H1 (cell line): ENCODE measurements around the gene PDE1C. TPM values are rescaled to one million over a fixed set of nuclear protein-coding genes. Genes with fewer than 3 reads are reported as not detected.

ENCODE experiments used
- CTCF ChIA-PET: fragments of 300-600 bp; sonication (Branson Sonifier 250); formaldehyde crosslinking; loops from one replicate; lab custom pipeline; 2021; ENCODE audit not compliant: partially characterized antibody; lab: Charles Lee
- POLR2A ChIA-PET: fragments of 300-600 bp; sonication (Branson Sonifier 250); formaldehyde crosslinking; loops from one replicate; lab custom pipeline; 2021; ENCODE audit warnings: inconsistent platforms; ENCODE audit not compliant: partially characterized antibody; lab: Charles Lee
- DNase-seq, 2 experiments: peaks; one replicate each; pipeline versions ENCODE4 v3.0.0 to v3.0.0-alpha.2; 2010 to 2022; ENCODE audit warnings: low spot score in 2 of 2, low read depth in 1 of 2, mixed read lengths in 1 of 2
- FAIRE-seq: peaks from 2 replicates; lab custom pipeline; 2011; peaks lifted over from hg19 to GRCh38; lab: Jason Lieb, UNC
- H2AFZ ChIP-seq: 2 replicates; pipeline ENCODE4 v1.8.1; 2012; ENCODE audit warnings: low read length, inconsistent platforms
- H2AK5ac ChIP-seq: 2 replicates; pipeline ENCODE4 v1.6.1; 2013; ENCODE audit warnings: low read depth, low read length
- H2BK120ac ChIP-seq: replicated peaks from 2 replicates; pipeline ENCODE3; 2013; ENCODE audit warnings: low read depth, low read length, inconsistent platforms
- H2BK12ac ChIP-seq: 2 replicates; pipeline ENCODE4 v1.6.1; 2013; ENCODE audit warnings: low read depth, low read length
- H2BK15ac ChIP-seq: 2 replicates; pipeline ENCODE4 v1.6.1; 2013; ENCODE audit warnings: low read length
- H2BK20ac ChIP-seq: 2 replicates; pipeline ENCODE4 v1.6.1; 2013; ENCODE audit warnings: low read length
- H2BK5ac ChIP-seq: 2 replicates; pipeline ENCODE4 v1.6.1; 2013; ENCODE audit warnings: low read depth, low read length
- H3K14ac ChIP-seq: 2 replicates; pipeline ENCODE4 v1.6.1; 2013; ENCODE audit warnings: inconsistent platforms; ENCODE audit not compliant: insufficient read length
- H3K18ac ChIP-seq: 2 replicates; pipeline ENCODE4 v1.6.1; 2013; ENCODE audit warnings: low read length; ENCODE audit errors: extremely low read depth
- H3K23ac ChIP-seq: 2 replicates; pipeline ENCODE4 v1.6.1; 2013; ENCODE audit warnings: inconsistent platforms; ENCODE audit not compliant: insufficient read length
- H3K23me2 ChIP-seq: 2 replicates; pipeline ENCODE4 v1.6.1; 2013; ENCODE audit warnings: low read depth, low read length
- H3K27ac ChIP-seq: 2 replicates; pipeline ENCODE4 v1.6.1; 2011; ENCODE audit warnings: low read depth, low read length, inconsistent platforms
- H3K27me3 ChIP-seq, 4 experiments: replicated peaks in 1 of 4; 1 replicate in 1 of 4; 2 replicates in 3 of 4; pipeline versions ENCODE4 v1.6.1 to v1.8.1; 2011 to 2013; ENCODE audit warnings: low read length in 3 of 4, mild to moderate bottlenecking in 3 of 4, inconsistent platforms in 2 of 4, mixed read lengths in 2 of 4, moderate library complexity in 1 of 4; ENCODE audit not compliant: control insufficient read depth in 3 of 4, insufficient read depth in 3 of 4; ENCODE audit errors: extremely low read depth in 1 of 4
- H3K36me3 ChIP-seq, 4 experiments: 2 replicates each; pipeline versions ENCODE4 v1.6.1 to v1.8.1; 2011 to 2013; ENCODE audit warnings: mild to moderate bottlenecking in 4 of 4, low read length in 3 of 4, moderate library complexity in 2 of 4, control low read depth in 1 of 4, inconsistent platforms in 1 of 4; ENCODE audit not compliant: insufficient read depth in 4 of 4, control insufficient read depth in 2 of 4
- H3K4ac ChIP-seq: replicated peaks from 2 replicates; pipeline ENCODE3; 2013; ENCODE audit warnings: low read length, low read depth, mixed read lengths, inconsistent platforms; ENCODE audit not compliant: insufficient read length
- H3K4me1 ChIP-seq, 4 experiments: replicated peaks in 1 of 4; 1 replicate in 1 of 4; 2 replicates in 3 of 4; pipeline versions ENCODE4 v1.6.1 to v1.8.1; 2011 to 2013; ENCODE audit warnings: low read length in 3 of 4, inconsistent platforms in 2 of 4, mixed read lengths in 1 of 4; ENCODE audit not compliant: insufficient read depth in 4 of 4, control insufficient read depth in 3 of 4
- H3K4me2 ChIP-seq, 2 experiments: 2 replicates each; pipeline versions ENCODE4 v1.6.1 to v1.8.1; 2011 to 2013; ENCODE audit warnings: low read depth in 2 of 2, low read length in 2 of 2, control low read depth in 1 of 2, inconsistent platforms in 1 of 2, mild to moderate bottlenecking in 1 of 2; ENCODE audit not compliant: insufficient read depth in 1 of 2
- H3K4me3 ChIP-seq, 4 experiments: fragments of 200-600, 300-600 bp in 1 of 4; sonication (generic), shearing (Covaris generic), sonication (Bioruptor Twin) in 1 of 4; 2 replicates each; pipeline versions ENCODE4 v1.5.1 to v1.8.1; 2011 to 2016; ENCODE audit warnings: low read length in 4 of 4, low read depth in 3 of 4, control low read depth in 2 of 4, inconsistent platforms in 2 of 4, mild to moderate bottlenecking in 2 of 4, mixed read lengths in 1 of 4, moderate library complexity in 1 of 4; ENCODE audit not compliant: insufficient read depth in 2 of 4; ENCODE audit errors: extremely low read depth in 1 of 4
- H3K56ac ChIP-seq: replicated peaks from 2 replicates; pipeline ENCODE3; 2013; ENCODE audit warnings: low read depth, mild to moderate bottlenecking, mixed read lengths, low read length, inconsistent platforms; ENCODE audit not compliant: insufficient read length
- H3K79me1 ChIP-seq: 2 replicates; pipeline ENCODE4 v1.6.1; 2013; ENCODE audit warnings: low read depth, low read length, control low read depth
- H3K79me2 ChIP-seq, 2 experiments: 2 replicates each; pipeline versions ENCODE4 v1.6.1 to v1.8.1; 2012 to 2013; ENCODE audit warnings: low read length in 2 of 2, mild to moderate bottlenecking in 2 of 2, inconsistent platforms in 1 of 2; ENCODE audit not compliant: insufficient read depth in 2 of 2, control insufficient read depth in 1 of 2
- H3K9ac ChIP-seq, 4 experiments: replicated peaks in 1 of 4; 1 replicate in 1 of 4; 2 replicates in 3 of 4; pipeline versions ENCODE4 v1.6.1 to v1.8.1; 2011 to 2013; ENCODE audit warnings: low read depth in 3 of 4, low read length in 3 of 4, control low read depth in 2 of 4, mild to moderate bottlenecking in 2 of 4, moderate library complexity in 2 of 4, inconsistent platforms in 1 of 4; ENCODE audit errors: extremely low read depth in 1 of 4
- H3K9me3 ChIP-seq, 2 experiments: 2 replicates each; pipeline versions ENCODE4 v1.6.1 to v1.8.1; 2012 to 2013; ENCODE audit warnings: mild to moderate bottlenecking in 2 of 2, moderate library complexity in 2 of 2, control low read depth in 1 of 2, inconsistent platforms in 1 of 2, low read depth in 1 of 2, low read length in 1 of 2, mixed read lengths in 1 of 2; ENCODE audit not compliant: insufficient read depth in 2 of 2
- H4K20me1 ChIP-seq, 2 experiments: replicated peaks in 1 of 2; 2 replicates each; pipeline versions ENCODE3 to v1.8.1; 2011 to 2013; ENCODE audit warnings: inconsistent platforms in 2 of 2, low read length in 2 of 2, mild to moderate bottlenecking in 1 of 2; ENCODE audit not compliant: insufficient read depth in 2 of 2, control insufficient read depth in 1 of 2
- H4K5ac ChIP-seq: 2 replicates; pipeline ENCODE4 v1.6.1; 2013; ENCODE audit warnings: low read length, low read depth, mixed read lengths, inconsistent platforms; ENCODE audit not compliant: insufficient read length
- H4K8ac ChIP-seq: 2 replicates; pipeline ENCODE4 v1.8.0; 2013; ENCODE audit warnings: mild to moderate bottlenecking, moderate library complexity, low read length, inconsistent platforms; ENCODE audit not compliant: insufficient read depth; ENCODE audit errors: extremely low read depth
- H4K91ac ChIP-seq: replicated peaks from 2 replicates; pipeline ENCODE3; 2013; ENCODE audit warnings: low read length, mixed read lengths, inconsistent platforms; ENCODE audit not compliant: insufficient read length
- ASH2L ChIP-seq: fragments of 200-600, 300-600 bp; sonication (generic); IDR thresholded peaks from one replicate; pipeline ENCODE4 v1.7.1; 2017; ENCODE audit warnings: low read length
- ATF3 ChIP-seq: IDR thresholded peaks from 2 replicates; pipeline ENCODE4 v1.6.1; 2011; ENCODE audit warnings: low read depth, mild to moderate bottlenecking, low read length; ENCODE audit not compliant: insufficient read depth
- CREB1 ChIP-seq: IDR thresholded peaks from 2 replicates; pipeline ENCODE4 v1.6.1; 2012; ENCODE audit warnings: inconsistent platforms
- CTCF ChIP-seq, 3 experiments: IDR thresholded peaks; 1 replicate in 2 of 3; 2 replicates in 1 of 3; pipeline versions ENCODE4 v1.5.1 to v1.6.1; 2011; ENCODE audit warnings: low read length in 3 of 3, mild to moderate bottlenecking in 3 of 3, inconsistent platforms in 2 of 3, low read depth in 1 of 3, moderate library complexity in 1 of 3; ENCODE audit not compliant: insufficient read depth in 1 of 3; ENCODE audit errors: control extremely low read depth in 1 of 3
- NRF1 ChIP-seq: IDR thresholded peaks from 2 replicates; pipeline ENCODE4 v1.6.1; 2011; ENCODE audit warnings: mild to moderate bottlenecking, low read depth, low read length, improper control_type of control experiment
- RAD21 ChIP-seq, 2 experiments: IDR thresholded peaks in 1 of 2; conservative IDR thresholded peaks in 1 of 2; 2 replicates each; pipeline ENCODE4 v1.6.1; 2011; ENCODE audit warnings: low read depth in 2 of 2, low read length in 2 of 2, improper control_type of control experiment in 1 of 2, inconsistent platforms in 1 of 2, mild to moderate bottlenecking in 1 of 2, moderate library complexity in 1 of 2
- ZNF274 ChIP-seq: IDR thresholded peaks from 2 replicates; pipeline ENCODE4 v1.7.0; 2012; ENCODE audit warnings: low read length, borderline replicate concordance; ENCODE audit errors: extremely low read depth
- WGBS, 2 experiments: shearing (Covaris generic) in 1 of 2; methylation state at CpG; one replicate each; pipeline versions ENCODE4 v1.1.6 to v1.1.7; 2013 to 2015; ENCODE audit warnings: low lambda C conversion rate in 2 of 2, mixed read lengths in 2 of 2, inconsistent platforms in 1 of 2, low coverage in 1 of 2, missing lambda C conversion rate in 1 of 2; ENCODE audit not compliant: insufficient replicate concordance in 2 of 2, insufficient coverage in 1 of 2, insufficient read length in 1 of 2; ENCODE audit errors: extremely low coverage in 1 of 2, missing lambda C conversion rate in 1 of 2; 5-methylcytosine and 5-hydroxymethylcytosine counted together
- polyA plus RNA-seq, 7 experiments: library from polyadenylated mRNA; depleted of rRNA in 3 of 7; stranded (reverse) in 5 of 7; unstranded in 2 of 7; fragments of >200 nt in 5 of 7; fragments of 200-250 nt in 2 of 7; gene quantifications; 1 replicate in 5 of 7; 2 replicates in 1 of 7; 4 replicates in 1 of 7; pipeline versions ENCODE4 v1.2.1 to v1.2.3, GENCODE V29; 2011 to 2013; ENCODE audit warnings: missing spikeins in 2 of 7, mixed read lengths in 2 of 7
- total RNA-seq: library from RNA; stranded (reverse); fragmentation: NEBNext Ultra II Directional; extraction: Animal tissue kit (Norgen Biotek cat#: 25700); gene quantifications from 2 replicates; pipeline ENCODE4 v1.2.1, GENCODE V29; 2021

Gene PDE1C
- total and polyA plus RNA-seq, 2 of the 8 experiments (the other 6 are each of a cell fraction or from before 2014, with no cell fraction given) = 0.11 to 1.1 TPM

GRCh38 chr7:32034052-32034451 is 36.2 kb downstream of the PDE1C start:
- Histone ChIP-seq H2BK120ac (no peak overlapping the region), H3K4me3 (no peak overlapping the region), H3K79me2 (no peaks in the 10 kb centered on the region), H3K4me1 (no peaks in the 10 kb centered on the region), H4K91ac (no peak overlapping the region), H4K8ac (no peak overlapping the region), H2BK12ac (no peak overlapping the region), H3K27ac (no peak overlapping the region), H3K4me2 (no peak overlapping the region), H3K36me3 (no peaks in the 10 kb centered on the region), H3K23ac (no peak overlapping the region)
- FAIRE-seq = no peak
- CTCF ChIA-PET = interaction anchor here (0.6 to 1.3 kb wide), 5 partner anchors 19 to 220 kb away, joined by 3 to 4 read pairs (median 3); no protein-coding TSS in a partner anchor
- POLR2A ChIA-PET = no interaction called here
- DNase-seq = no peak
- no peak for TF ChIP-seq ATF3
- TF ChIP-seq NRF1 = no peak
- no peak for TF ChIP-seq ASH2L
- peak in 1 of 3 experiments; percentile 5; a peak in 1 of 4 replicates for TF ChIP-seq CTCF (IDR thresholded peaks at IDR 0.05; ENCODE audit: control extremely low read depth in 1 of 3, insufficient read depth in 1 of 3, low read depth in 1 of 3, low read length in 3 of 3)
- TF ChIP-seq CREB1 = no peak
- 0 out of 4 replicates have a peak, but pooled peaks of 1 of the 2 experiments have one; percentile 10 for TF ChIP-seq RAD21 (IDR thresholded peaks at IDR 0.05 in 1 of 2, conservative IDR thresholded peaks at IDR 0.05 in 1 of 2; ENCODE audit: low read depth in 2 of 2, low read length in 2 of 2)
- TF ChIP-seq ZNF274 = no peak
- TF ChIP-seq, all 59 proteins: peak for 2
- H3K4ac ChIP-seq = no peak overlapping the region
- H3K9me3 ChIP-seq = 0 out of 4 replicates have a peak, but pooled peaks cover 2 to 11% of the 10 kb centered on the region in 2 experiments
- no peak overlapping the region for H4K5ac ChIP-seq
- no peak overlapping the region for H3K9ac ChIP-seq
- no peaks in the 10 kb centered on the region for H3K27me3 ChIP-seq
- no peak overlapping the region for H3K14ac ChIP-seq
- H3K79me1 ChIP-seq = no peaks in the 10 kb centered on the region
- WGBS, 2 experiments = 89% methylated on average over 2 of the region's 2 CpGs; no CpG with 5 or more reads in 1 of the 2 experiments
- H2BK5ac ChIP-seq = no peak overlapping the region
- no peaks in the 10 kb centered on the region; the same call in 1 of the 2 replicates for H3K23me2 ChIP-seq
- no peak overlapping the region for H2BK20ac ChIP-seq
- no peak overlapping the region for H2AK5ac ChIP-seq
- no peak overlapping the region for H3K18ac ChIP-seq
- no peak overlapping the region for H2BK15ac ChIP-seq
- H2AFZ ChIP-seq = no peak overlapping the region
- no peak overlapping the region for H3K56ac ChIP-seq
- H4K20me1 ChIP-seq = no peaks in the 10 kb centered on the region
